Gastroesophageal sphincter (tissue), 4 donors: ENCODE data around the gene LRRC36. TPM values are rescaled to one million over a fixed set of nuclear protein-coding genes. Genes with fewer than 3 reads are reported as not detected.

ENCODE experiments used
- ATAC-seq: fragments of 150-250 bp; one replicate; pipeline ENCODE4 v1.9.1; 2016; ENCODE audit warnings: mild to moderate bottlenecking, moderate library complexity
- H3K27ac ChIP-seq, 4 donors: fragments of 200-600 bp; sonication (generic) in 3 of 4; 1 replicate in 3 of 4; 2 replicates in 1 of 4; pipeline ENCODE4 v1.5.1; 2016 to 2019
- H3K27me3 ChIP-seq: fragments of 200-600 bp; sonication (generic); one replicate; pipeline ENCODE4 v1.5.1; 2019
- H3K36me3 ChIP-seq, 2 donors: fragments of 200-600 bp; sonication (generic); one replicate each; pipeline ENCODE4 v1.5.1; 2019; ENCODE audit warnings: control low read depth in 1 of 2
- H3K4me1 ChIP-seq, 3 donors: fragments of 200-600 bp; sonication (generic); 1 replicate in 2 of 3; 2 replicates in 1 of 3; pipeline ENCODE4 v1.5.1; 2016 to 2019; ENCODE audit warnings: control low read depth in 2 of 3
- H3K4me3 ChIP-seq, 2 donors: fragments of 200-600 bp; sonication (generic); one replicate each; pipeline ENCODE4 v1.5.1; 2019; ENCODE audit warnings: mild to moderate bottlenecking in 1 of 2, moderate library complexity in 1 of 2
- H3K9me3 ChIP-seq, 3 donors: fragments of 200-600 bp; sonication (generic); one replicate each; pipeline ENCODE4 v1.5.1; 2017 to 2019; ENCODE audit warnings: control low read depth in 2 of 3
- EP300 ChIP-seq: sonication (generic); formaldehyde crosslinking; IDR thresholded peaks from one replicate; pipeline ENCODE4 v1.6.1; 2017; ENCODE audit warnings: antibody characterized with exemption, mild to moderate bottlenecking
- POLR2A ChIP-seq, 2 donors: fragments of 450-650 bp; IDR thresholded peaks; one replicate each; pipeline ENCODE4 v1.6.1; 2017; ENCODE audit warnings: antibody characterized with exemption in 2 of 2, mild to moderate bottlenecking in 2 of 2, moderate library complexity in 1 of 2
- POLR2AphosphoS5 ChIP-seq: sonication (generic); formaldehyde crosslinking; IDR thresholded peaks from one replicate; pipeline ENCODE4 v1.6.1; 2017; ENCODE audit warnings: antibody characterized with exemption
- WGBS, 2 donors: methylation state at CpG; one replicate each; pipeline ENCODE4 v1.1.5; 2018; ENCODE audit warnings: low coverage in 1 of 2; 5-methylcytosine and 5-hydroxymethylcytosine counted together
- total RNA-seq, 4 donors: library from RNA; depleted of rRNA; stranded (reverse); fragments of >200 nt; gene quantifications; one replicate each; pipeline ENCODE4 v1.1.0, GENCODE V29; 2016
- TF ChIP-seq, protein P1 (sequence below), 4 experiments: fragments of 200-600 bp in 2 of 4; fragments of 450-650 bp in 2 of 4; sonication (generic) in 1 of 4; IDR thresholded peaks; one replicate each; pipeline ENCODE4 v1.5.1; 2017 to 2019; ENCODE audit warnings: antibody characterized with exemption in 4 of 4, mild to moderate bottlenecking in 2 of 4, moderate library complexity in 2 of 4

Gene LRRC36
- total RNA-seq, 4 donors from 2014 or later = 0.27 TPM; not detected in 3

DNA sequence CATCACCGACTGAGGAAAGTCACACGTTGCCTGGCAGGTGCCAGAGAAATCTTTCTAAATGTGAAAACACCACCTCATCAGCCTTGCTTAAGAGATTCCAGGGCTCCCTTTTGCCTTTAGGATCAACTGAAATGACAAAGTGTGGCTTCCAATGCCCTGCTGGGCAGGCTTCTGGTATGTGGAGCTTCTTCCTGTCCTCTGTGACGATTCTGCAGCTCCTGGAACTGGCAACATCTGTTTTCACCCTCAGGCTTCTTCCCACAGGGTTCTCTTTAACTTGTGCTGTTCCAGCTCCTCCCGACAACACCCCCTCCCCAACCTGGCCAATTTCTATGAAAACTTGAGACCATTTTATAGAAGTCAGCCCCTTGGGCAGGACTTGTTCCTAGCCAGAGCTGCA, 94.4 kb downstream of the LRRC36 start:
- TF ChIP-seq POLR2AphosphoS5 (no peak), POLR2A (IDR thresholded peaks at IDR 0.05) (no peak)
- TF ChIP-seq, protein P1, sequence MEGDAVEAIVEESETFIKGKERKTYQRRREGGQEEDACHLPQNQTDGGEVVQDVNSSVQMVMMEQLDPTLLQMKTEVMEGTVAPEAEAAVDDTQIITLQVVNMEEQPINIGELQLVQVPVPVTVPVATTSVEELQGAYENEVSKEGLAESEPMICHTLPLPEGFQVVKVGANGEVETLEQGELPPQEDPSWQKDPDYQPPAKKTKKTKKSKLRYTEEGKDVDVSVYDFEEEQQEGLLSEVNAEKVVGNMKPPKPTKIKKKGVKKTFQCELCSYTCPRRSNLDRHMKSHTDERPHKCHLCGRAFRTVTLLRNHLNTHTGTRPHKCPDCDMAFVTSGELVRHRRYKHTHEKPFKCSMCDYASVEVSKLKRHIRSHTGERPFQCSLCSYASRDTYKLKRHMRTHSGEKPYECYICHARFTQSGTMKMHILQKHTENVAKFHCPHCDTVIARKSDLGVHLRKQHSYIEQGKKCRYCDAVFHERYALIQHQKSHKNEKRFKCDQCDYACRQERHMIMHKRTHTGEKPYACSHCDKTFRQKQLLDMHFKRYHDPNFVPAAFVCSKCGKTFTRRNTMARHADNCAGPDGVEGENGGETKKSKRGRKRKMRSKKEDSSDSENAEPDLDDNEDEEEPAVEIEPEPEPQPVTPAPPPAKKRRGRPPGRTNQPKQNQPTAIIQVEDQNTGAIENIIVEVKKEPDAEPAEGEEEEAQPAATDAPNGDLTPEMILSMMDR (IDR thresholded peaks at IDR 0.05) = no peak
- Histone ChIP-seq H3K27ac (no peak overlapping the region), H3K4me1 (peaks cover 0 to 9% (median 0%) of the 10 kb centered on the region in 3 donors), H3K27me3 (peaks cover 22% of the 10 kb centered on the region), H3K36me3 (no peaks in the 10 kb centered on the region), H3K9me3 (no peaks in the 10 kb centered on the region), H3K4me3 (no peak overlapping the region)
- no peak for ATAC-seq
- WGBS, 2 donors = 80 to 100% methylated on average over 1 of the region's 4 CpGs

DNA sequence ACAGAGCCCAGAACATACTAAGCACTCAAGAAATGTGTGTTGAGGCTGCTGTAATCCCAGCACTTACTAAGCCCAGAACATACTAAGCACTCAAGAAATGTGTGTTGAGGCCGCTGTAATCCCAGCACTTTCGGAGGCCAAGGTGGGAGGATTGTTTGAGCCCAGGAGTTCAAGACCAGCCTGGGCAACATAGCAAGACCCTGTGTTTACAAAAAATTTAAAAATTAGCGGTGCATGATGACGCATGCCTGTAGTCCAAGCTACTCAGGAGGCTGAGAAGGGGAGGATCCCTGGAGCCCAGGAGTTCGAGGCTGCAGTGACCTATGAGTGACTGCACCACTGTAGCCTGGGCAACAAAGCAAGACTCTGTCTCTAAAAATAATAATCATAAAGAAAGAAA, 96.4 kb downstream of the LRRC36 start:
- H3K27ac ChIP-seq = no peak overlapping the region
- 71 to 80% methylated on average over 1 to 3 of the region's 5 CpGs for WGBS, 2 donors
- no peaks in the 10 kb centered on the region for H3K36me3 ChIP-seq
- peaks cover 0 to 4% (median 0%) of the 10 kb centered on the region in 3 donors for H3K4me1 ChIP-seq
- no peak for ATAC-seq
- peaks cover 40% of the 10 kb centered on the region for H3K27me3 ChIP-seq
- TF ChIP-seq, protein P1 (IDR thresholded peaks at IDR 0.05) = no peak
- TF ChIP-seq POLR2A (IDR thresholded peaks at IDR 0.05) = no peak
- no peak for TF ChIP-seq POLR2AphosphoS5
- TF ChIP-seq EP300 = no peak
- no peak overlapping the region for H3K4me3 ChIP-seq
- no peaks in the 10 kb centered on the region for H3K9me3 ChIP-seq

DNA sequence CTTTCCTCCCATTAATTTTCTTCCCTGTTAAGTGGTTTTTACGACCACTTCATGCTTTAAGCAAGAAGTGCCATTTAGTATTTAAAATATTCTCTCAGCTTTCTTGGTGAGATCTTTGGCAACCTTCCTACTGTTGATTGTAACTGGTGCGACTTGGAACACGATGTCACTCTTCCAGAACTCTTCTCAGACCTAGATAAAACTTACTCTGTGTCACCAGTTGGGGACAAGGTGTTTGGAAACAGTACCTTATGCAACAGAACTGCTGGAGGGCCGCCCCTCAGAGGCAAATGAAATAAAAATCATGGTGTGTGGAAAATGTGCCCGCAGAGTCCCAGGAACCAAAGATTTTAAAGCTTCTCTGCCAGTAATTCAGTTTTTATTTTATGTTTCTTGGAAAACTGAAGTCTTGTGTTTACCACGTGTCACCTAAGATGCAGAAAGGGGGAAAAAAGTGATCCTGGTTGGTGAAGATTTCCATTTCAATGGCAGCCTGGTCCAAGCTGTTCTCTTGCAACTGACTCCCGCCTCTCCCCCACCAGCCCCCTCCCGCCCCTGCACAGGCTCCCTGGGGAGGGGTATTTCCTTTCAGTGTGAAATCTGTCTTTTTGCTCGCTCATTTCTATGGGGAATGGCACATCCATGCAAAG, 97.1 kb downstream of the LRRC36 start:
- Histone ChIP-seq H3K9me3 (no peaks in the 10 kb centered on the region), H3K4me1 (peaks cover 0 to 10% (median 2%) of the 10 kb centered on the region in 3 donors), H3K27me3 (peaks cover 46% of the 10 kb centered on the region), H3K36me3 (no peaks in the 10 kb centered on the region), H3K4me3 (no peak overlapping the region), H3K27ac (no peak overlapping the region)
- 44 to 78% methylated on average over 2 to 7 of the region's 9 CpGs for WGBS, 2 donors
- no peak for ATAC-seq
- TF ChIP-seq, protein P1 (IDR thresholded peaks at IDR 0.05) = no peak
- TF ChIP-seq POLR2A (IDR thresholded peaks at IDR 0.05) = no peak
- TF ChIP-seq POLR2AphosphoS5 = no peak
- no peak for TF ChIP-seq EP300

DNA sequence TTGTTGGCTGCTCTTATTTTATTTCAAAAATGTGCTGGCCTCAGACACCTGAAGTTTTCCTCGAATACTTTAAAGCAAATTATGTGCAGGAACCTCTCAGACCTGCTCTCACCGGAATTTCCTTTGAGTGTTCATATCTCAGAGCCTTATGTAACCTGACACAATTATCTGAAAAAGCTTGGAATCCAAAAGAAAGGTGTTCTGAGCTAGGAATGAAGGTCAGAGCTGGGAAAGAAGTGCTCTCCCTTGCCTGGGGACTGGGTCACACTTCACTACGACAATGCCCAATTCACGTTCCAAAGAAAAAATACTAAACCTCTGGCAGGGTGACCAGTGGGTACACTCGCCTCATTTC, 97.6 kb downstream of the LRRC36 start:
- H3K9me3 ChIP-seq = no peaks in the 10 kb centered on the region
- no peaks in the 10 kb centered on the region for H3K36me3 ChIP-seq
- H3K27me3 ChIP-seq = peaks cover 48% of the 10 kb centered on the region
- no peak for TF ChIP-seq EP300
- TF ChIP-seq, protein P1 (IDR thresholded peaks at IDR 0.05) = no peak
- no peak for TF ChIP-seq POLR2AphosphoS5
- no peak for TF ChIP-seq POLR2A (IDR thresholded peaks at IDR 0.05)
- WGBS, 2 donors = 54 to 71% methylated on average over 5 of the region's 5 CpGs
- H3K27ac ChIP-seq = no peak overlapping the region
- peaks cover 0 to 10% (median 2%) of the 10 kb centered on the region in 3 donors for H3K4me1 ChIP-seq
- no peak overlapping the region for H3K4me3 ChIP-seq
- ATAC-seq = no peak

DNA sequence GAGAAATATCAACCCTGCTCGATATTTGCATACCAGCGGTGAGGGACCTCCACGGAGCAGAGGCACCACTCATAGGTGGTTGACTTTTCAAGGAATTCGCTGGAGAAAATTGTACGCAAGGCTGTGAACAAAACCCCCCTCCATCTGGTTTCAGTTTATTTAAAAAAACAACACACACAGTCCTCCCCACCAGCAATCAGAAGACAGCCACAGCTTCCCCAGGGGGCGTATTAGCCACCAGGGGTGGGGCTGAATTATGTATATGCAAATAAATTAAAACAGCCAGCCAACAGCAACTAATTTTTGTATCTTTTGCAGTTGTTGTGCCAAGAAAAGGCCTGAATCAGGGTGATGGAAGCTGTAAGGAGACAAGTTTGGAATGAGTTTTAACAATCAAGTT, 98.4 kb downstream of the LRRC36 start:
- no peak for ATAC-seq
- TF ChIP-seq, protein P1 (IDR thresholded peaks at IDR 0.05) = no peak
- TF ChIP-seq EP300 (no peak), POLR2A (IDR thresholded peaks at IDR 0.05) (no peak), POLR2AphosphoS5 (no peak)
- Histone ChIP-seq H3K4me3 (no peak overlapping the region), H3K27me3 (peaks cover 57% of the 10 kb centered on the region), H3K27ac (no peak overlapping the region), H3K9me3 (no peaks in the 10 kb centered on the region), H3K4me1 (peaks cover 0 to 16% (median 2%) of the 10 kb centered on the region in 3 donors), H3K36me3 (no peaks in the 10 kb centered on the region)
- WGBS, 2 donors = 51 to 68% methylated on average over 5 to 6 of the region's 6 CpGs
